Activated CD4-positive, alpha-beta T cell treated with anti-CD3 and anti-CD28 coated beads, Interleukin-2, amount 50 U/mL, for 4 hours (primary cell): ENCODE data around the gene ZBTB37.
"Not testable (repeated sequence)": the region's sequence is repeated elsewhere in the genome, so short reads cannot be mapped to it uniquely, and the experiment has no call there.

Experiments
- DNase-seq, 2 experiments: peaks; one replicate each; pipeline ENCODE4 v3.0.0-alpha.2; 2020

The ZBTB37 gene

DNA sequence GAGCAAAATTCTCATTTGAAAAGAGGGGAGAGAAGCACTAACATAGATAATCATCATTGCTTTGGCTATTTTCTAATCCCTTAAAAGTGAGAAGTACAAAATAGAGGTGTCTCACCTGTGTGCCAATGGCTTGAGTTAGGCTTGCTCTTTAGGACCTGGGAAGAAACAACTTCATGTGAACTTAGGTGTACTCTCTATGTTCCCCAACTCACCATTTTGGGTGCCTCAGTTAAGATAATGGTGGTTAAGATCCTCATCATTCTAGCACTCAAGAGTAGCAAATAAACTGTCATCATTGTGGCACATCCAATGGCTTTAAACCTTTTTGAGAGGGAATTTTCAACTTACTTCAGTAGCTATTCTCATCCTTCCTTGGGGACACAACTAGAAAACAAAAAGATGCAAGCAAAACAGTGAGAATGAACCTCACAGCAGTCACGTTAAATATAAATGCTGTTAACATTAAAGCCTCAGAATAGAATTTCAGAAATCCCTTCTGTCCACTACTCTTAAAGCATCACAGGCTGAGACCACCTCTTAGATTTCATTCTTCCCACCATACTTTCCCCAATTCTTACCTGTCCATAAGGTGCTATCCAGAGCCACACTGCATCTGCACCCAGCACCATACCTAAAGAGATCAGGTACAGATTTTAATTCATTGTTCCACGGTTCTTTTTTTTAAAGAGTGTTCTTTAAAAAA is 1.6 kb upstream of the ZBTB37 start:
- no peak for DNase-seq

DNA sequence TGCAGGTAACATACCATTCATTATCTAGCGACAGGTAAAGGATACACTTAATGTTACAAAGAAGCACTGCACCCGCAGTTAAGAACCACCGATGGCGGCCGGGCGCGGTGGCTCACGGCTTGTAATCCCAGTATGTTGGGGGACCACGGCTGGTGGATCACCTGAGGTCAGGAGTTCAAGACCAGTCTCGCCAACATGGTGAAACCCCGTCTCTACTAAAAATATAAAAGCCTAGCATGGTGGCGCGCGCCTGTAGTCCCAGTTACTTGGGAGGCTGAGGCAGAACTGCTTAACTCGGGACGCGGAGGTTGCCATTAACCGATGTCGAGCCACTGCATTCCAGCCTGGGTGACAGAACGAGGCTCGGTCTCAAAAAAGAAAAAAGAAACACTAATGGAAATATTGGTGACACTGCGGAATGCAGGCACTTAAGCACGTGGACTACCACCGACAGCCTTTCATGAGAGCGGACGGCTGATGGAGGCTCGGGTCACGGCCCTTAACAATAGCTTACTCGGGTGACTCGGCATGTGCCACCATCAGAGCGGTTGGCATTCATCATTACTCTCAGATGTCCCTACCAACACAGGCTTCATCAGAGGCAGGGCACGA is 933 bp upstream of the ZBTB37 start:
- DNase-seq, result no peak

DNA sequence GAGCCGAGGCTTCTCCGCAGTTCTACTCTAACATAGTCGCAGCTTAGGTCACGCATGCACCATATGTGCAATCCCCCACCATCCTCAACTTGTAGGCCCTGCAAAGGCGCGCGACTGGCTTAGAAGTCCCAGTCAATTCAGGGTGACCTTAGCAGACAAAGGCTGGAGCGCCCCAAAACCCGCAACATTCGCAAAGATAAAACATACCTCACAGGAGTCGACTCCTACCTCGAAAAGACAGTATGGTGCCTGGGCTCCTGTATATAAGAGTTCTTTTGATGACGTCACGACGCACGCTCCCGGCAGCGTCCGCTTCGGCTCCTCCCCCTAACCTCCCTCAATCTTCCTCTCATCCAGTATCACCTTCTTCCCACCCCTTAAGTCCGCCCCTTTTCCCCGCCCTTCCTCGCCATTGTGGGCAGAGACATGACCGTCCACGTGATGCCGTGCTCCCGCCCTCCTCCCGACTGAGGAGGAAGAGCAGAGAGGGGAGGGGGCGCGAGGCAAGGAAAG is 371 bp upstream of the ZBTB37 start, which contains the start of gene GAS5:
Gene GAS5, minus strand, starts transcription at position 237 of the 513 bp plus-strand sequence.
- peak; percentile 100 for DNase-seq

DNA sequence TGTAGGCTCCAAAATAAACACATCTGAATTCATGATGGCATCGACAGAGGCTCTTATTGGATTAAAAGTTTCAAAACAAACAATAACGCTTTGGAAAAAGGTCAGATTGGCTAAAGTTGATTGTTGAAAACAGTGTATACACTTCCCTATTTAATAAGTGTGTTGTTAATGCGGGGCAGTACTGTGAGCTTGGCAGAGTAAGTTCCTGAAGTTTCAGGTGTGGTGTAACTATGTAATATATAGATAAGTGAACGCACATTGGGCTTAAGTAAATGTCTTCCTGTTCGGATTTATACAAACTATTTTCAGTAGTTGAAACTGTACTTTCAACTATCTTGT is 810 bp downstream of the ZBTB37 start:
- no peak for DNase-seq

DNA sequence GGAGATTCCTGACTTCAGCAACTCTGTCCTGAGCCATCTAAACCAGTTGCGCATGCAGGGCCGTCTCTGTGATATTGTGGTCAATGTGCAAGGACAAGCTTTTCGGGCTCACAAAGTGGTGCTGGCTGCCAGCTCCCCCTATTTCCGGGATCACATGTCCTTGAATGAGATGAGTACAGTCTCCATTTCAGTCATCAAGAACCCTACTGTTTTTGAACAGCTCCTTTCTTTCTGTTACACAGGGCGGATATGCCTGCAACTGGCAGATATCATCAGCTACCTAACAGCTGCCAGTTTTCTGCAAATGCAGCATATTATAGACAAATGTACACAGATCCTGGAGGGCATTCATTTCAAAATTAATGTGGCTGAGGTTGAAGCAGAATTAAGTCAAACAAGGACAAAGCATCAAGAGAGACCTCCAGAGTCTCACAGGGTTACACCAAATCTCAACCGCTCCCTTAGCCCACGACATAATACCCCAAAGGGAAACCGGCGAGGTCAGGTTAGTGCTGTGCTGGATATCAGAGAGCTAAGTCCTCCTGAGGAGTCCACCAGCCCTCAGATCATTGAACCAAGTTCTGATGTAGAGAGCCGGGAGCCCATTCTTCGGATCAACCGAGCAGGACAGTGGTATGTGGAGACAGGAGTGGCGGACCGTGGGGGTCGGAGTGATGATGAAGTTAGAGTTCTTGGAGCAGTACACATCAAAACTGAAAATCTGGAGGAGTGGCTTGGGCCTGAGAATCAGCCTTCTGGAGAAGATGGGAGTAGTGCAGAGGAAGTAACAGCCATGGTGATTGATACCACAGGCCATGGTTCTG is 2.3 kb downstream of the ZBTB37 start:
- DNase-seq, result no peak

DNA sequence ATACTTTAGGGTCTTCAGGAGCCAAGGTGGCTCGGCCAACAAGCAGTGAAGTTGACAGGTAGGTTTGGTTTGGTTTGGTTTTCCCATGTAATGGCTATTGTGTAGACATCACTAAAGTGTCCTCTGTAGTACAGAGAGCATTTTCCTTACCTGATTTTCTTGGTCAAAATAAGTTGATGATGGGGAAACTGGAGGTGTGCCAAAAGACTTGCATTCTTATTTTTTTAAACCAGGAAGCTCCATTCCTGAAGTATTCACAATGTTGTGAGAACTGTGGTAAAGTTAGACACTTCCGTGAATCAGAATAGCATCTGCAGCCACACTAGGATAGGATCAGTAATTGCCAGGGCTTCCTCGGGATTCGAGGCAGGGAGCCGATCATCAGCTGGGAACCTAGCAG is 2.9 kb downstream of the ZBTB37 start:
- DNase-seq, result no peak

DNA sequence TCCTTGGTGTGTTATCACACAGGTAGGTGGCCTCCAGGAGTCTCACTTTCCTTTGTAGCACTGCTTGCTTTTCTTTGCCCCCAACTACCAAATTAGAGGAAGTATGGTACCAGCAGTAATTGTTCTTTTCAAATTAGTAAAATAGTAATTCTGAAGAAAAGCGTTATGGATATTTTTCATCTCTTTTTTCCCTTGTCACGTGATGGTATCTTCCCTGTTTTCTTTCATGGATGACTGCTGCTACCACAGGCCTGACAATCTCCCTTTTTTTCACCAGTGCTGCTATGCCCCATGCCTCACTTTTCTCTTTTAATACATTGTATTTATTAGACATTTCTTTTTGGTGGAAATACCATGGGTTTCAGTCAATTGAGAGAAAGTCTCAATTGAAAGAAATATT is 3.3 kb downstream of the ZBTB37 start:
- DNase-seq, result no peak

DNA sequence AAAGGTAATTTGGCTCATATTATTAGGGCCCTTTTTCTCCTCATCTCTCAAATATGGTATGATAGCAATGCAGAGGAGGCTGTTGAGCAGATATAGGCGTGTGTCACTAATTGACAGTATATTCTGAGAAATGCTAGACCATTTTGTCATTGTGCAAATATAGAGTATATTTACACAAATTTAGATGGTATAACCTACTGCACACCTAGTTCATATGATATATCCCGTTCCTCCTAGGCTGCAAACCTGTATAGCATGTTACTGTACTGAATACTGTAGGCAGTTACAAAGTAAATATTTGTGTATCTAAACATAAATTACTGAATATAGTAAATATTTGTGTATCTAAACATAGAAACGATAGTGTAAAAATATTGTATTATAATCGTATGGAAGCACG is 8.6 kb downstream of the ZBTB37 start:
- DNase-seq, result no peak

DNA sequence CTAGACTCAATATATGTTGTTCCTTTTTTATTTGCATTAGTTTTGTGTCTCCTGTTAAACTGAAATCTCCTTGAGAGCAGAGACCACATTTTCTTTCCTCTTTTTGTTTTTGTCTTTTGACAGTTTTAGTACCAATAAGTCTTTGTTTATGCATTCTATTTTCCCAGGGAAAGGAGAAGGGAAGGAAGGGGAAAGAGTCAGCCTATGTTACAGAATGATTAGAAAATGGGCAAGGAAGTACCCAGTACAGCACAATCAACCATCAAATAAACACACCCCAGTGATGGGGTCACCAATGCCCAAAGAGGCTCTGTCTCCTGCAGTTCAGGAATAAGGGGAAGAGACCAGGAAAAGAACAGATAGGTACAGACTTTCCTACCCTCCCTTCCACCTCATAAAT is 10.1 kb downstream of the ZBTB37 start:
- DNase-seq, result no peak

DNA sequence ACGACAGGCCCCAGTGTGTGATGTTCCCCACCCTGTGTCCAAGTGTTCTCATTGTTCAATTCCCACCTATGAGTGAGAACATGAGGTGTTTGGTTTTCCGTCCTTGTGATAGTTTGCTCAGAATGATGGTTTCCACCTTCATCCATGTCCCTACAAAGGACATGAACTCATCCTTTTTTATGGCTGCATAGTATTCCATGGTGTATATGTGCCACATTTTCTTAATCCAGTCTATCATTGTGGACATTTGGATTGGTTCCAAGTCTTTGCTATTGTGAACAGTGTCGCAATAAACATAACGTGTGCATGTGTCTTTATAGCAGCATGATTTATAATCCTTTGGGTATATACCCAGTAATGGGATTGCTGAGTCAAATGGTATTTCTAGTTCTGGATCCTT is 12.9 kb downstream of the ZBTB37 start:
- not testable (repeated sequence) for DNase-seq

DNA sequence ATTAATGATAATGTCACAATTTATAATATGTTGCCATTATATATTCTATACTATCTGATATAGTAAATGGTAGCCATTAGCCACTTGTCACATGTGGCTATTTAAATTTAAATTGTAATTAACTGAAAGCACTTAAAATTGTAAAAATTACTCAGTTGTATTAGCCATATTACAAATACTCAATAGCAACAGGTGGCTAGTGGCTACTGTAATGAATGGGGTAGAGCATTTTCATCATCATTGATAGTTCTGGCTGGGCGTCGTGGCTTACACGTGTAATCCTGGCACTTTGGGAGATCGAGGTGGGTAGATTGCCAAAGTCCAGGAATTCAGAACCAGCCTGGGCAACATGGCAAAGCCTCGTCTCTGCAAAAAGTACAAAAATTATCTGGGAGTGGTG is 16.5 kb downstream of the ZBTB37 start:
- DNase-seq, result no peak

DNA sequence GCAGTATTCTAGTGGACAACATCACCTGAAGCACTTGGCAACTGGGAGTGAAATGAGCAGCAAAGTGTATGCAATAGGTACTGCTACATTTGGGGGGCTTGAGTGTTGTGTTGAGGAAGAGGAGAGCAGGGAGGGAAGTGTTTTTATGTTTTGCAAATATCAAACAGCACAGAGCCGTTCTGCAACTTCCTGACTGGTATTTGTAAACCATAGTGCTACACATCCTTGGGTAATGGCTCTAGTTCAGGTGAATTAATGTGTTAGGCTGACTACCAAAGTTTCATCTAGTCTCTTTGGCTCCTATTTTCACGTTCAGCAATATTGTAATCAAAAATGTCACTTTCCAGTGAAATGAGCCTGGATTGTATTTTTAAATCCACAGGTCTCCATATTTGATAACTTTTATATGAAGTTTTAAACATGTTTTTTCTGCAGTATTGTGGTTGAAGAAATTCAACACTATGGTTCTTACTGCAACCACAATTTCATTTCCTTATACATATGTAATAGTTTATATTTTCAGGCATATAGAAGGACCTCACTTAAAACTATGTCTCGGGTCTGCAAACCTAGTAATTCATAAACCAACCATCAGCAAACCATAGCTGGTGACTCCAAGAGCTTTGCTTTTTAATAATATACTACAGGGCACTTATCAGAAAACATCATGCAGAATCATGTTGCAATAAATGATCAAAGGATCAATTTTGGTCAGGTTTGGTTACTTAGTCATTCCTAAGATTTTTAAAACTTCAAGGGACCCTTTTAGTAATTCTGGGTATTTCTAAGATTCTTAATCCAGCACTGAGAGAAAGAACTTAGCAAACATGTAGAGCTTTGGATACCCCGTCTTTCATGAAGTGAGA is 18.8 kb downstream of the ZBTB37 start:
- no peak for DNase-seq

DNA sequence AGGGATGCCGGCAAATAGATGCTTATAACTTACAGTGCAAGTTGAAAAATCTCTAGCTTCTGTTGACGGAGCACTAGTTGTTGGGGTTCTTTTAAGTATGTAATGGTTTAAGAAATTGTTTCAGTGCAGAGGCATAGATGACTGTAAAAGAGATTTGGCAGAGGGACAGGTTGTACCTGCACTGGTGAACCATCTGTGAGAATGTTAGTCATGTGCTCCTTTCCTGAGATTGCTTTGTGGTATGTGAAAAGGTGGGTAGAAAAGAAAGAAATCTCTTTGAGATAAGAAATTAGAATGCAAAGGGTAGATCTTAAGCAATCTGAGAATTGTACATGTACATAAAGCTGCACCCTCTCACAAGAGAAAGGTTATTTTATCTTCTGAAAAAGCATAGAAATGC is 19.4 kb downstream of the ZBTB37 start:
- DNase-seq, result no peak

DNA sequence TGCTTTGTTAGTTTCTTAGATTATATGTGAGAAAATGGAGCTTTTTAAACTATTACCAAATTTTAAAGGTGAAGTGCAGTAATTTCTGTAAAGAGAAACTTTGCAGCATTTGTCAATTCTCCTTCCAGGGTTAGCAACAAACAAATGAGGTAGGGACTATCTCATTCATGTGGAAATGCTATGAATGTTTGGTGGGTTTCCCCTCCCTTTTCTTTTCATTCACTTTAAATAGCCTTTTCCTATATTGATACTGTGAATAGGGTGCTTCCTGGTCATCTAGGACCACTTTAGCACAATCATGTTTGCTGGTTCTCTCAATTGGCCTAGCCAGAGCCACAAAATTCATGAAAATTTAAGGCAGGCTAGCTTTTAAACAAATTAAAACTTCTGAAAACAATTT is 20.6 kb downstream of the ZBTB37 start:
- no peak for DNase-seq

DNA sequence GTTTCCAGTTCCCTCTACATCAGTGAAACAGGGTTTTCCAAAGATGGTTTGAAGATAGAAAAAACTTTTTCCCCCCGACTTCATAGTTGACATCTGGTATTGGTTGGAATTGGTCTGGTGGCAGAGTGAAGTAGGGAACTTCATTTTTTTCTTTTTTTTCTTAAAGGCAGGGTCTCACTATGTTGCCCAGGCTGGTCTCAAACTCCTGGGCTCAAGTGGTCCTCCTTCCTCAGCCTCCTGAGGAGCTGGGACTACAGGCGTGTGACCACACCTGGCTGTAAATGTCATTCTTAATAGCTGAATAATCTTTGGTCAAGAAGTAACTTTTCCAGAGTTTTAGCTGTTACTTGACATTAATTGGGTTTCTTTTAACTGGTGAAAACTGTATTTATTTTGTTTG is 21.7 kb downstream of the ZBTB37 start:
- DNase-seq, result no peak

DNA sequence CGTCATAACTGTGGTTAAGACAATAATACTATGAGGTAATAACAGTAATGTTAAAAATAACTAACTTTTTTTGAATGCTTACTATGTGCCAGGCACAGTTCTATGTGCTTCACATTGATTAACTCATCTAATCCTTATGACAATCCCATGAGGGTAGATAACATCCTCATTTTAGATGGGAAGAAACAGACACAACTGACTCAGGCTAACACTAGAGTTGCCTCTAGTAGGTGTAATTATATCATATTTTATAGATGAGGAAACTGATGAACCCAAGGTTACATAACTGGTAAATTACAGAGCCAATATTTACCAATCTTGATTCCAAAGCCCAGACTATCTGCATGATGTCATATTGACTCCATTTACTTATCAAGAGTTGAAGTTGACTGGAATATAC is 25.4 kb downstream of the ZBTB37 start:
- DNase-seq, result no peak

DNA sequence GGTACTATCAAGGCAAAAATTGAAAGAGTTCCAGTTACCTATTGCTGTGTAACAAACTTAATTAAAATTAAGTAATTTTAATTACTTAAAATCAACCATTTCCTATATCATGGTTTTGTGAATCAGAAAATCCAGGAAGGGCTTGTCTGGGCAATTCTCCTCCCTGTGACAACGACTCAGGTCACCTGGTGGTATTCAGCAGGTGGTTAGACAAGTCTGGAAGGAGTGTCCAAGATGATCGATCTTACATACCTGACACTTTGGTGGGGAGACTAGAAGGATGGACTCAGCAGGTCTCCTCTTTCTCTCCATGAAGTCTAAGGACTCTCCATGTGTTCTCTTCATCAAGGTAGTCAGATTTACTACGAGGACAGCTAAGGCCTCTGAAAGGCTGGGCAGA is 26.0 kb downstream of the ZBTB37 start:
- no peak for DNase-seq

DNA sequence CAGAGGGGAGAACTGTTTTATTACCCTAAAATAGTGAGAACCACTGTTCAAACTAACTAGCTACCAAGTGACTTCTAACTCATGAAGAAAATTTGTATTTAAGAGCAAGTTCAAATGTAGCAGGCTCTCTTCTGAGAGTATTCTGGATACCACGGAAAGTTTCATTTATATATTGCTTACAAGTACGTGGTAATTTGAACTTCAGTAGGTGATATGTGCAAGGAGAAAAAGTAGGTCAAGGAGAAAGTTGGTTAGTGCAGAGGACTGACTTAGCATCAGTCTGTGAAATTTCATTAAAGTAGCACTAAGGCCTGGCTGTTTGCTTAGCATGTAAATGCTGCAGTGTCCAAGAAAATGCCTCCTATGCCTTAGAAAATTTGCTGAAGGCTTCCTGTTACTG is 32.2 kb downstream of the ZBTB37 start:
- DNase-seq, result no peak

DNA sequence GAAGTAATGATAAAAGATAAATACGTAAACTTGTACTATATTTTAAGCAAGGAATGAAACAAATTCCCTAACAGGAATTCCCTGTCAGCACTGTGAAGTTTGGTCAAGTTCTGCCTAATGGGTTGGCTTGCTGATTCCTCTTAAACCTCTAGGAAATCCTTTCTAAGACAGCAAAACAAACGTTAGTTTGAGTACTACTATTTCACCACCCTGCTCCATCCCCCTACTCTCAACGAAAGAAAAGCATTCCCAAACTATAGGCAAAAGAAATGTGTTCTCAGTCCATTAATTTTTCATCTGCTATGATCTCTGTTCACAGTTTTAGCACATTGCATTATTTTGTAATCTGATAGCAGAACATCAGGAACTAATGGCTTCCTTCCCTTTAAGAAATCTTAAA is 32.8 kb downstream of the ZBTB37 start:
- no peak for DNase-seq

DNA sequence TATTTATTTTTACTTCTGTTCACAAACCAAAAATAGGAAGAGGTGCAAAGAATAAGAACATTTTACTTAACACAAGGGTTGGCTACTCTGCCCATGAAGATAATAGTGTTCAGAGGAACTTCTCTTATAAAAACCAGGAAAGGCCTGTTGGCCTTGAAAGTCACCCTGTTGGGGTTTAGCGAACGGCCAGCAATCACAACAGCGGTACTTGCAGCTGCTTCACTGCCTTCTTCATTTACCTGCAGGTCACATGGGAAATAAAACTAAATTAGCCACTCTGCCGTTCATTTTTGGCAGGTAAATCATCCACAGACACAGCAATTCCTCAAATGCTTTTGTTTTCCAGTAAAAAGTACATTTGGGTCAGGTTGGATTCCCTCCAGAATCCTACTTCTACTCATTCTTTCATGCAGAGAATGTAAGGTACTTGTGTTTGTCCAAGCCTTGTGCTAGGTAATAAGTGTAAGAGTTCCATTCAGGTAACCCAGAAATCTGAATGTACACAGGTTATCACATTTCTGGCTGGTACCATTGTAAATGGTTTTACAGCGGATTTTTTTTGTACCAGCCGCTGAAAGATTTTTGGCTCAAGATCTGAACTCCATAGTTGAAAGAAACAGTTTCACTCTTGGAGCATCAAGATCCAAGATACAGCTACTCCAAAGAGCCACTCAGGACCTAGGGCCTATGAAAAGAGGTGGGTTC is 35.8 kb downstream of the ZBTB37 start:
- DNase-seq, result no peak

DNA sequence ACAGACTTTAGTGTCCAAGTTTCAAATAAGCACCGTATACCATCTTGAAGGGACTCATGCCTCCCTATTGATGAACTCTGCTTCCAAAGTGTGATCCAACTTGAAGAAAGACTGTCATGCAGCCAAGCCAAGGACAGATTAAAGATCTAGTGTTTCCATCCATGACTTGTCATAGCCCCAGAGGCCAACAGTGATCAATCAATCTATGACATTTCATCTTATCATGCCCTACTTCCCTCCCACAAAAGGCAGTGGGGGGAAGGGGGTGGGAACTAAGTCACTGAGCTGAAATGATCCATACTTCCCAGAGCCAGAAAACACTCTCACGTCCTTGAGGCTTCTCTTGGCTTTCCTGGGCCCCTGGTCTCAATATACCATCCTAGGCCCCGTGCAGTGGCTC is 44.9 kb downstream of the ZBTB37 start:
- no peak for DNase-seq

DNA sequence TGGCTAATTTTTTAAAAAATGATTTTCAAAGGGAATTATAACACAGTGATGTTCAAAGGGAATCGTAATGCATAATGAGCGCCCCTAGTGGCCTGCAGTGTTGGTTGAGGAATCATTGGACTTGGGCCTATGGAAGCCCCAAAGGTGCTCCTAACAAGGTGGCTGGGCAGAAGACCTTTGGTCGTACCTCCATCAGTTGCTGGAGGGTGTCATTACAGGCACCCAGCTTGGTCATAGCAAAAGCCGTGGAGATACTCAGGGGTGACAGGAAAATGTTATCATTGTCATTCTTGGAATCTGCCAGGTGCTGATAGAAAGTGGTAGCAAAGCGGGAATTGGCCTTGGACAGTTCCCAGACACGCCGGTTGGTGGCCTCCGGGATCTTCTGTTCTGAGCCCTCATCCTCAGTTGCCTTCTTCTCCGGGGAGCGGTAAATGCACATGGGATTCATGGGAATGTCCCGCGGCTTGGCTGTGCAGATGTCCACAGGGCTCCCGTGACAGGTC is 46.2 kb downstream of the ZBTB37 start:
- DNase-seq, result peak; percentile 0 to 7
